ENCODE data around the gene LRRN3. TPM values are rescaled to one million over a fixed set of nuclear protein-coding genes. Genes with fewer than 3 reads are reported as not detected.
"Not testable (repeated sequence)": the region's sequence is repeated elsewhere in the genome, so short reads cannot be mapped to it uniquely, and the experiment has no call there.

LRRN3 gene
- 10 to 100 TPM; 34.4 to 75.3 (median 57.9) TPM for polyA plus RNA-seq (ENCODE audit: insufficient read depth in 1 of 5, insufficient read length in 5 of 5, low replicate concordance in 1 of 5)
- long read RNA-seq, donor 1, transcript LRRN3-203 (2 exons, 3,513 nt) = major isoform, 14 of 29 reads
- long read RNA-seq, donor 1, transcript LRRN3-201 (3 exons, 3,099 nt) = minor isoform, 10 of 29 reads
- long read RNA-seq, donor 1, partial matches to known transcripts = 5 of 29 reads
- long read RNA-seq, donor 1, other reads (novel, unspliced or antisense) = 0 of 29 reads
- long read RNA-seq, donor 2, transcript LRRN3-201 (3 exons, 3,099 nt) = minor isoform, 7 of 15 reads
- long read RNA-seq, donor 2, transcript LRRN3-203 (2 exons, 3,513 nt) = major isoform, 8 of 15 reads
- long read RNA-seq, donor 2, partial matches to known transcripts = 0 of 15 reads
- long read RNA-seq, donor 2, other reads (novel, unspliced or antisense) = 0 of 15 reads
- long read RNA-seq, donor 3, transcript LRRN3-201 (3 exons, 3,099 nt) = major isoform, 16 of 28 reads
- long read RNA-seq, donor 3, transcript LRRN3-203 (2 exons, 3,513 nt) = minor isoform, 11 of 28 reads
- long read RNA-seq, donor 3, partial matches to known transcripts = 0 of 28 reads
- long read RNA-seq, donor 3, other reads (novel, unspliced or antisense) = 0 of 28 reads
- long read RNA-seq, donor 4, transcript LRRN3-201 (3 exons, 3,099 nt) = major isoform, 5 of 7 reads
- long read RNA-seq, donor 4, partial matches to known transcripts = 0 of 7 reads
- long read RNA-seq, donor 4, other reads (novel, unspliced or antisense) = 0 of 7 reads
- long read RNA-seq, donor 5, transcript LRRN3-203 (2 exons, 3,513 nt) = major isoform, 24 of 44 reads
- long read RNA-seq, donor 5, transcript LRRN3-201 (3 exons, 3,099 nt) = minor isoform, 20 of 44 reads
- long read RNA-seq, donor 5, partial matches to known transcripts = 0 of 44 reads
- long read RNA-seq, donor 5, other reads (novel, unspliced or antisense) = 0 of 44 reads
- long read RNA-seq, donor 6, transcript LRRN3-203 (2 exons, 3,513 nt) = minor isoform, 10 of 26 reads
- long read RNA-seq, donor 6, transcript LRRN3-201 (3 exons, 3,099 nt) = major isoform, 16 of 26 reads
- long read RNA-seq, donor 6, partial matches to known transcripts = 0 of 26 reads
- long read RNA-seq, donor 6, other reads (novel, unspliced or antisense) = 0 of 26 reads
- long read RNA-seq, donor 7, partial matches to known transcripts = 0 of 7 reads
- long read RNA-seq, donor 7, other reads (novel, unspliced or antisense) = 0 of 7 reads
- long read RNA-seq, donor 8, partial matches to known transcripts = 0 of 5 reads
- long read RNA-seq, donor 8, other reads (novel, unspliced or antisense) = 0 of 5 reads

DNA sequence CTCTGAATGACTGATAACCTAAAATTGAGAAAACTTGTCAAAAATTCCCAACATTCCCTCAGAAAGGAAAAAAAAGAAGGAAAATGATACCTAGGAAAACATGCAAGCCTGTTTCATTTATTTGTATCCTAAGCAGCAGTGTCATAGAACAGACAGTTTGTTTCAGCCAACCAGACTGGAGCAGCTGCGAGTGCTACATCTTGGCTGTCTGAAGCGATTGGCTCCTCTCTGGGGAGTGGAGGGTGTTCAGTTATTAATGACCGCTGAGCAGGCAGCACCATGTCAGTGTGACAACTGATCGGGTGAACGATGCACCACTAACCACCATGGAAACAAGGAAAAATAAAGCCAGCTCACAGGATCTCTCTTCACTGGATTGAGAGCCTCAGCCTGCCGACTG lies at the start of gene LRRN3:
LRRN3 (plus strand) TSS at position 282 of the 400 bp plus-strand sequence. CDS start 31,646 bp downstream, outside the sequence.
- DNase-seq = peak; percentile 67 to 68

DNA sequence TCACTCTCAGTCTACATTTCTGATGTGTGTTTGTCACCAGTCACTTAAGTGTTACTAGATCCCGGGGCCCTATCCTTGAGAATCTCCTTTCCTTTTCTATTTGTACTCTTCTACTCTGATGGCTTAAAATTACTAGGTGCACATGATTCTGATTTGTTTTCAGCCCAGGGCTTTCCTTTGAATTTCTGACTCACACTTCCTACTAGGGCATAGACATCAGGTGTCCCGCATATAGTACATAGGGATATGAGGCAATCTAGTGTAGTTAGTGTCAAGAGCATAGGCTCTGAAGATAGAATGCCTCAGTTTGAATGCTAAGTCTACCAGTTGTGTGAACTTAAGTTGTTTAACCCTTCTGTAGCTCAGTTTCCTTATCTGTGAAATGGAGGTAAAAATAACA lies 49.4 kb upstream of the LRRN3 start:
- no peak for DNase-seq

DNA sequence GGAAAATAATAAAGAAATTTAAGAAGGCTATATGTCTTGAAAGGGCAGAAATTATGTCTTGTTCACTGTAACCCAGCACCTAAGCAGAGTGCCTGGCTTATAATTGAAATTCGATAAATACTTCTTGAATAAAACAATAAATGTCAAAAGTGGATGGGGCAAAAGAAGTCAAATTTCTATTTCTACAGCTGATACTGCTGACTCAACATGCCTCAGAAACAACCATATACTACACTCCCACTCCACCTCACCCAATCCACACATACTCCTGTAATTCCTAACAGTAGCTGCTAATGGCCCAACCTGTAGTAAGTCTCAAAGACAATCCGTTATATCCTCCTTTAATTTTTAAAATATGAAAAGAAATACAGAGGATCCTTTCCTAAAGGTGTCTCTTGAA lies 48.1 kb upstream of the LRRN3 start:
- DNase-seq = no peak

DNA sequence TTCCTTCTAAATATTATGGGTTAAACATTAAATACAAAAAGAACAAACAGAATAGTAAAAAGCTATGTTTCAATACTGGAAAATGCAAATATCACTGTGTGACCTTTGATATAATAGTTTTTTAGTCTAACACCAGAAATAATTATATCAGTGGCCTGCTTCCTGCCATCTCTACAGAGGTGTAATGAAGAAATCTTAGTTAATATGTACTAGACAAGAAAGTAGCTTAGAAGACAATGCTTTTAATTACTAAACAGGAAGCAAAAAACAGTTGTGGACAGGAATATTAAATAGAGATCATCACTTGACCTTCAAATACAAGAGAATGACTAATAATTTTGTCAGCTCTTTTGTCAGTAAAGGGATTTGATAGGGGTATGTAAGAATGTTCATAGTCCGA lies 47.4 kb upstream of the LRRN3 start:
- no peak for DNase-seq

DNA sequence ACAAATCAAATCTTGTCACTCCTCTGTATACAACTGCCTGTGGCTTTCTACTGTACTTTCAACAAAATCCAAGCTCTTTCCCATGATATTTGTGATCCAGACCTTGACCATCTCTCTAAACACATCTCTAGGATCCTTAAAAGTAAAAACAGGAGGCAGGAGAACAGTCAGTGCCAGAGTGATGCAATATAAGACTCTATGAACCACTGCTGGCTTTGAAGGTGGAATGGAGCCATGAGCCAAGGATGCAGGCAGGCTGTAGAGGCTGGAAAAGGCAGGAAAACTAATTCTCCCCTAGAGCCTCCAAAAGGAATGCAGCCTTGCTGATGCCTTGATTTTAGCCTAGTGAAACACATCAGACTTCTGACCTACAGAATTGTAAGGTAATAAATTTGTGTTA lies 45.5 kb upstream of the LRRN3 start:
- DNase-seq = no peak

DNA sequence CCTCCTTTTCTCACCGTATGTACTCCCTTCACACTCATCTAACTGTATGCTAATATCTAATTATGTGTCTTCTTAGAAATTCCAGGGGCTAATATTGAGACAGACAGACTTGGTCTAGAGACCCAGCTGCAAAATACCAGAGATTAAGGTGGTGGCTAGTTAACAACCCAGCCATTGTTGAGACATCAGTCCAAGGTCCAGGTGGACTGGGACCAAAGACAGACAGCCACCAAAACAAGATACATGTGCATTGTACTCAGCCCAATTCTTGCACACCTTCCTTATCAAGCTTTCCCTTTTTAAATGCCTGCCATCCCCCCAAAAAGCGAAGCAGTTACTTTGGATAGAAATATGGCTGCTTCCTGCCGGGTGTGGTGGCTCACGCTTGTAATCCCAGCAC lies 43.3 kb upstream of the LRRN3 start:
- no peak for DNase-seq

DNA sequence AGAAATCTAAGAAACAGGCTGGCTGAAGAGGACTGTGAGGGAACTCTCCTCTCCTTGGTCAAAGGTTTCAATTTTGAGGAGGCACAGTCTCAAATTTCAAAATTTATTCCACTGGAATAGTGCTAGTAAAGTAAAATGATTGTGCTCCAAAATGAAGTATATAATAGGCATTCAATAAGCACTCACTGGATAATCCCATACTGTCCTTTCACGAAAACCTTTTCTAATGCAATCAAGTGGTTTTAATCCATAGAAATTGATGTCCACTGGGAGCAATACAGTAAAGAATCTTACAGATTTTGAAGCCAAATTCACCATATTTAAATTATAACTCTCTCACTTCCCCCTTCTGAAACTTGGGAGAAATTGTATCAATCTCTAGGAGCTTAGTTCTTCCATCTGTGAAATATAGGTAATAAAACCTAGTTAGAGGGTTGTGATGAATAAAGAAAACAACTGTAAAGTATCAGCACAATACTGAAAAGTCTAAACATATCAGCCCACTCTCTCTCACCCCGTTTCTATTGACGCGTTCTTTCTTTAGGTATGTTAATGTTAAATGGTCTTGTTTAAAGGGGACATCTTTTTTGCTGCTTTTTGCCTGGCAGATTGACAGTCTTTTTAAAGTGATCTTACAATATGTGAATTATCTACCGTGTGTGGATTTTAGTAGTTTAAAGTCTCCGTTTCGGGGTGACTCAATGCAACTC lies 40.8 kb upstream of the LRRN3 start:
- no peak for DNase-seq

DNA sequence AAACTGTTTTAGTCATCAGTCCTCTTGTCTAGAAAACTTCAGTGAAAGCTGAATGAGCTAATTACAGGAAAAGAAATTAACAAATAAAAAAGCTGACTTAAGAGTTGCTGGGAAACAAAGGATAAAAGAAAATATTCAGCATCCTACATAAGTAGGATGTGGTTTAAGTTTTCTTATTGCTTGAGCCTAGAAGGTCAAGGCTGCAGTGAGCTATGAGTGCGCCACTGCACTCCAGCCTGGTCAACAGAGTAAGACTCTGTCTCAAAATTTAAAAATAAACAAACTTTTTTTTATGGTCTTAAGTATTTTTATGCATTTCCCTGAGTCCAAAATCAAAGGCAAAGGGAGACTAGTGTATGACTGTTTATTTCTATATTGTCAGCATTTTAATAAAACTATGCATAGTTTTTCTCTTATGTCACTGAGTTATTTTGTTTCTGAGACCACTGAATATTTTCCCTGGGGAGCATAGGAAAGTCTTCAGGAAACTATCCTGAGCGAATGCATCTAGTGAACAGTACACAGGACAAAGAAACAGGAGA lies 40.0 kb upstream of the LRRN3 start:
- DNase-seq = peak in 1 of 2 donors; percentile 19

DNA sequence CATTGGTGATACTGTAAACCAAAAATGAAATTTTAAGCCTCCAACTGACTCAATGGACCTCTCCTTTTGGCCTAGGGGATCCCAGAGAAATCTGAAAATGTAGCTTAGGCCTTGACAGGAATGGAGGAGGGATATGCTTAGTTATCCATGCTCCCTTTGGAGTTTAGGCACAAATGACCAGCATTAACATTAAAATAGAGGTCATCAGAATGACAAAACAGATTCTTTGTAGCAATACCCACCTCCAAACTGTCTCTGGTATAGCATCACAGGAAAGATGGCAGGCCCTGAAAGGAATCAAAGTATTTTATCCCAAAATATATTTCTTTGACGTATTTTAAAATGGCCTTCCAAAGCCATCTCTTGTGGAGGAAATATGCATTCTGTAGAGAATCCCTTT lies 39.1 kb upstream of the LRRN3 start:
- DNase-seq = no peak

DNA sequence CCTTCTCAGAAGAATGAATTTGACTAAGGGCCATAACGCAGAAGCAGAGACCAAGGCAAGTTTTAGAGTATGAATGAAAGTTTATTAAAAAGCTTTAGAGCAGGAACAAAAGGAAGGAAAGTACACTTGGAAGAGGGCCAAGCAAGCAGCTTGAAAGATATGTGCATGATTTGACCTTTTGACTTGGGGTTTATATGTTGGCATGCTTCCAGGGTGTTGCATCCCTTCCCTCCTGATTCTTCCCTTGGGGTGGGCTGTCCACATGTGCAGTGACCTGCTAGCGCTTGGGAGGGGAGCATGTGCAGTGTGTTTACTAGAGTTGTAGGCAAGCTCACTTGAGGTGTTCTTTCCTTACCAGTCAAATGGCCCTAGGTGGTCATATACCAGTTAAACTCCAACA lies 37.9 kb upstream of the LRRN3 start:
- no peak for DNase-seq

DNA sequence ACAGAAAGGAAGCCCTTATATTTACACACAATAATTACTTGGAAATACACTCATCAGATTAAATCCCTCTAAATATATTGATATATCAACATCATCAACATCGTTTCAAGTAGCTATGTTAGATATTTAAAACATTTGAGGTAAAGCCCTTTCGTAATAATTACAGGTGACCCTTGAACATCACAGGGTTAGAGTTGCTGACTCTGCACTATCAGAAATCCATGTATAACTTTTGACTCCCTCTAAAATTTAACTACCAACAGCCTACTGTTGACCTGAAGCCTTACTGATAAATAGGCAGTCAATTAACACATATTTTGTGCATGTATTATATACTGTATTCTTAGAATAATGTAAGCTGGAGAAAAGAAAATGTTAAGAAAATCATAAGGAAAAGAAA lies 34.6 kb upstream of the LRRN3 start:
- no peak for DNase-seq

DNA sequence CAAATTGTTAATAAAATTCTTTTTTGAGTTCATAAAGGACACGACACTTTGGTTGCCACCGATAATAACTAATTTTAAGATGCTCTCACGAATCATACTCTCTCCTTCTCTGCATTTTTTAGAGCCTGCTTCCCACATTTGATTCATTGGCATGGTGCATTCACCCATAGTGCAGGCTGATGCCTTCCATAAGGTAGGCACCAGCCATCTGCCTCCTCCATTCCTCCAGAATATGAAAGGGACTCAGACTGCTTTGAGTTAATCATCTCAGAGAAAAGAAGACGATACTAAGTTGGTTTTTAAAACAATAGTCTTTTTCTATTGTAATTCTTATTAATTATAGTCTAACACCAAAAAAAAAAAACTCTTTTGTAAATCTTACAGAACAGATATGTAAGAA lies 33.9 kb upstream of the LRRN3 start:
- DNase-seq = no peak

DNA sequence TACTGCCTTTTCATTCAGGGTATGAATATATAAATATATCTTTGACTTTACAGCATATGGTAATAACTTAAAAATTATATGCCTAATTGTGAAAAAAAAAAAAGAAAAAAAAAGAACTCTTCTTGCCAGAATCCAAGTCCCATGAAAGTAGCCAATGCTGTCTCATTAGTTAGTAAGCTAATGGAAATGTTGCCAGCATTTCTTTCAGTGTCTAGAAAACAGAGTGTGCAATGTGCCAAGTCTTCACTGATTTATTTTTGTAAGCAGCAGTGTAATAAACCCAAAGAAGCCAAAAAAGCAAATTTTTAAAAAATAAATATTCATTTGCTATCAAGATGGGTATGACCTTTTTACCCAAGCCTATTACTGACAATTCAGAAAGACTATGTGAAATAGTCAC lies 31.1 kb upstream of the LRRN3 start:
- peak in 1 of 2 donors; percentile 21 for DNase-seq

DNA sequence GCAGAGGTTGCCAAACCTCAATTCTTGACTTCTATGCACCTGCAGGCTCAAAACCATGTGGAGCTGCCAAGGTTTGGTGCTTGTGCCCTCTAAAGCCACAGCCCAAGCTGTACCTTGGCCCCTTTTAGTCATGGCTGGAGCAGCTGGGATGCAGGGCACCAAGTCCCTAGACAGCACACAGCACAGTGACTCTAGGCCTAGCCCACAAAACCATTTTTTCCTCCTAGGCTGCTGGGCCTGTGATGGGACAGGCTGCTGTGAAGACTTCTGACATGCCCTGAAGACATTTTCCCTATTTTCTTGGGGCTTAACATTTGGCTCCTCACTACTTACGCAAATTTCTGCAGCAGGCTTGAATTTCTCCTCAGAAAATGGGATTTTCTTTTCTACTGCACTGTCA lies 27.8 kb upstream of the LRRN3 start:
- DNase-seq = no peak

DNA sequence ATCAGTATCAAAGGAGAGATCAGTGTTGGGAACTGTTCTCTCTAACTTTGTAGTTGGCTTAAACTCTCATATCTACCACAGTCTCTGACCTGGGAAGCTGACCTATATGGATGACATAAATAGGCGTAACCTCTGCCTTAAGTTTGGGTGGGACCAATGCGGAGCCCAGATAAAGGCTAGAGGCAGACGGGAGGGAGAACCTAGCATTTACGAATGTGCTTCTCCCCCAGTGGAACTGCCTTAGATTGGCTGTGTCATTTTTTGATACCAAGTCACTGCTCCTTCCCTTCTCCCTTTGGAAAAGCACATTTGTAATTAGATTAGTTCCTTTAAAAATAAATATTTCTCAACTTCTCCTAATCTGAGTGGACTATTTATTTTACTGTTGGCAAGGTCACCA lies 23.7 kb upstream of the LRRN3 start:
- DNase-seq = no peak

DNA sequence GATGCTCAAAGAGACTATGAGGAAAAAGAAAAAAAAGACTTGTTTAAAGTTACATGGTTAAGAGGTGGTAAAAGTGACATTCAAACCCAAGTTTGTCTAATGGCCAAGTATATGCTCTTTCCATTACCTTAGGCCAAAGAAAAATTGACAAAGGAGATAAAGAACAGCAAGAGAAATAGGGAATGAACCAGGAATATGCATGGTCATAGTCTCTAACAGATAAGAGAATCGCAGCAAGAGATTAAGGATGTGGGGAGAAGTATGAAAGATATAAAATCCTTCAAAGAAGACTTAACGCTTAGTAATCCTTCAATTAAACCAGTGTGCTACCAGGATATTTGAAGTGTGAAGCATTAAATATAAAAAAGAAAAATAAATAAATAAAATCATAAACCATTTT lies 23.2 kb upstream of the LRRN3 start:
- DNase-seq = no peak

DNA sequence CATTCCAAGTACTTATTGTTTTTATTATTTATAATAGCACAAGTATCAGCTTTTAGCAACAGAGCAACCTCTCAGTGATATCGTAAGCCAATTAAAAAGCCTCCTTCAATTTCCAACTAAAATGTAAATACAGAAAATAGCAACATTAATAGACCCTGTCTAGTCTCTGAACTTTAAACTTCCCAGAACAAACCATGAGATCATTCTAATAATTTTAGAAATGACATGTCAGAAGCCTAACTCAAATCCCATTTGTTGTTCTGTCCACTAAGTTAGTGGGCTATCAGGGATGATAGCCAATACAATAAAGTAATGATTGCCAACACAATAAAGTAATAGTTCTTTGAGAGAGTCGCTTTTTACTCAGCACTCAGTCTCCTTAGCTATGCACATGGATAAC lies 22.3 kb upstream of the LRRN3 start:
- DNase-seq = no peak

DNA sequence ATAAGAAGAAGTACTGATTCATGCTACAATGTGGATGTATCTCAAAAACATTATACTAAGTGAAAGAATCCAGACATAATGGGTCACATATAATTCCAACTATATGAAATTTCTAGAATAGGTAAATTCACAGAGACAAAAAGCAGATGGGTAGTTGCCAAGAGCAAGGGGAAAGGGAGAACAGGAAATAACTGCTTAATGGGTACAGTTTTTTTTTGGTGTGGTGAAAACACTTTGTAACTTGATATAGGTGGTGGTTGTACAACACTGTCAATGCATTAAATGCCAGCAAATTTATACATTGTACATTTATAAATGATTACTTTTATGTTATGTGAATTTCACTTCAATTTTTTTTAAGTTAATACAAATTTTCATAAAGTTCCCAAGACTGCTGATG lies 19.4 kb upstream of the LRRN3 start:
- DNase-seq = no peak

DNA sequence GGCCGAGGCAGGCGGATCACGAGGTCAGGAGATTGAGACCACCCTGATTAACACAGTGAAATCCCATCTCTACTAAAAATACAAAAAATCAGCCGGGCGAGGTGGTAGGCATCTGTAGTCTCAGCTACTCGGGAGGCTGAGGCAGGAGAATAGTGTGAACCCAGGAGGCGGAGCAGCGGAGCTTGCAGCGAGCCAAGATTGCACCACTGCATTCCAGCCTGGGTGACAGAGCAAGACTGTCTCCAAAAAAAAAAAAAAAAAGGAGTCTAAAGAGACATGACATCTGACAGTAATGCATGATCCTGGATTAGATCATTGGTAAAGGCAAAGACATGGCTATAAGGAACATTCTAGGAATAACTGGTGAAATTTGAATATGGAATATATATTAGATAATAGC lies 18.3 kb upstream of the LRRN3 start:
- DNase-seq = not testable (repeated sequence)

DNA sequence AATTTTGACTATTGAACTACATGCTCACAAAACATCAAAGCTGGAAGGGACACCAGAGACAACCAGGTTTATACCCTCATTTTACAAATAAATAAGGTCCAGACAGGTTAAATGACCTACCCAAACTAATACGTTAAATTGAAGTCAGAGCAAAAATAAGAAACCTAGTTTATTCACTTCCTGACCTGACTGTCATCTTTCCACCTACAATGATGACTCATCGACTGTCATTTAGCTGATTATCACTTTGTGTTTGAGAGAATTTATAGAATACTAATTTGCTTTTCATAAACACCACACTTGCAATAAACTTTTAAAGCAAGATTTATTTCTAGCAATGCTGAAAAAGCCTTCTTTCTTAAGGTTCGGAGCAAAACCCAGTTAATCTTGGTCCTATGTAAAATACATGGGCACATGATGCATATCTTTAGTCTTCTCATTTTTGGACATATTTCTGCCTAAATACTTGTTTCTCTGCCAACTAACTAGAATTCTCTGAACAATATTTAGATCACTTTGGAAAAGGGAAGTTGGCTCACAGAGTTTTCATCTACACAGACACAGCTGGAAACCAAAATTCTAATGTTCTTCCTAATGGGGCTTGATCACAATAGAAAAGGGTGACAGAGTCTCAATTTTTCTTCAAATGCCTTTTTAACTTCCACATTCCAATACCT lies 16.7 kb upstream of the LRRN3 start:
- no peak for DNase-seq
